Measurements from ENCODE around the gene ARMC5. TPM values are rescaled to one million over a fixed set of nuclear protein-coding genes. Genes with fewer than 3 reads are reported as not detected.

ARMC5 gene
- total RNA-seq, 4 donors from 2014 or later = 12.4 to 20.4 (median 17.6) TPM

DNA sequence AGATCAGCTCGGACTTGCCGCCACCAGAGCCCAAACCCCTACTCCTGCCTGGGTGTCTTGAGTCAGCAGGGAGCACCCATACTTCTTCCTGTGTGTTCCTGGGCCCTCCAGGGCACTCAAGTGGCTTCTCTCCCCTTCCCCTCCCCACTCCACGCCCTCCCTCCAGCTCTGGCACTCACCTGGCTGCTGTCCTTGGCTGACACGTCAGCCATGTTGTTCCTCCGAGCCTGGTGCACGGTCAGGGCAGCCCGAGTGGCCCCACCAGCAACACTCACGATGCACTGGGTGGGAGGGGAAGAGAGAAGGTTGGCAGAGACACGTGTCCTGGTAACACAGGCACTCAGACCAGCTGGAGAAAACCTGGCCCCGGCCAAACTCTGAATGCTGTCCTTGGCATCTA lies 37.4 kb downstream of the ARMC5 start:
- no peak for DNase-seq
- no peak overlapping the region for H3K4me3 ChIP-seq
- no peak overlapping the region for H3K27ac ChIP-seq
- H3K4me1 ChIP-seq = peaks cover 0 to 4% (median 0%) of the 10 kb centered on the region in 4 donors
- no peaks in the 10 kb centered on the region for H3K9me3 ChIP-seq
- TF ChIP-seq, protein P1, sequence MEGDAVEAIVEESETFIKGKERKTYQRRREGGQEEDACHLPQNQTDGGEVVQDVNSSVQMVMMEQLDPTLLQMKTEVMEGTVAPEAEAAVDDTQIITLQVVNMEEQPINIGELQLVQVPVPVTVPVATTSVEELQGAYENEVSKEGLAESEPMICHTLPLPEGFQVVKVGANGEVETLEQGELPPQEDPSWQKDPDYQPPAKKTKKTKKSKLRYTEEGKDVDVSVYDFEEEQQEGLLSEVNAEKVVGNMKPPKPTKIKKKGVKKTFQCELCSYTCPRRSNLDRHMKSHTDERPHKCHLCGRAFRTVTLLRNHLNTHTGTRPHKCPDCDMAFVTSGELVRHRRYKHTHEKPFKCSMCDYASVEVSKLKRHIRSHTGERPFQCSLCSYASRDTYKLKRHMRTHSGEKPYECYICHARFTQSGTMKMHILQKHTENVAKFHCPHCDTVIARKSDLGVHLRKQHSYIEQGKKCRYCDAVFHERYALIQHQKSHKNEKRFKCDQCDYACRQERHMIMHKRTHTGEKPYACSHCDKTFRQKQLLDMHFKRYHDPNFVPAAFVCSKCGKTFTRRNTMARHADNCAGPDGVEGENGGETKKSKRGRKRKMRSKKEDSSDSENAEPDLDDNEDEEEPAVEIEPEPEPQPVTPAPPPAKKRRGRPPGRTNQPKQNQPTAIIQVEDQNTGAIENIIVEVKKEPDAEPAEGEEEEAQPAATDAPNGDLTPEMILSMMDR (IDR thresholded peaks at IDR 0.05) = no peak
- TF ChIP-seq POLR2A (IDR thresholded peaks at IDR 0.05) = no peak
- H3K36me3 ChIP-seq = peaks cover 0 to 87% (median 0%) of the 10 kb centered on the region in 3 donors
- no peaks in the 10 kb centered on the region for H3K27me3 ChIP-seq

DNA sequence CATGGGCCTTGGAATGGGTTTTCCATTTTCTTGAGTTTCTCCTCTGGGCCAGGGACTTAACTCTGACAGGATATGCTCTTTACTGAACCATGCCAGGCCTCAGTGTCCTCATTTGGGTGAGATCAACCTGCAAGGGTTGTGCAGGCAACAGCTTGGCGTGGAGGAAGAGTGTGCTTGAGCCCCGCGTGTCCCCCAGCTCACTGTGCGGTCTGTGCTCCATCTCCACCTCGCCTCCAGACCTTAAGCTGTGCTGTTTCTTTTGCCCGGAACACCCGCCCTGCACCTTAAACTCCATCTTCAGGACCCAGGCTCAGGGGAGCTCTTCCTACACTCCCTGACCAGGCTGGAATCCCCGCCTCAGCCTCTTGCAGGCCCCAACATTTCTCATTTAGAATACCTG lies 39.2 kb downstream of the ARMC5 start:
- Histone ChIP-seq H3K9me3 (no peaks in the 10 kb centered on the region), H3K27me3 (no peaks in the 10 kb centered on the region), H3K4me1 (peaks cover 0 to 10% (median 0%) of the 10 kb centered on the region in 4 donors), H3K36me3 (peaks cover 0 to 69% (median 0%) of the 10 kb centered on the region in 3 donors), H3K27ac (no peak overlapping the region), H3K4me3 (no peak overlapping the region)
- no peak for DNase-seq
- TF ChIP-seq, protein P1 (IDR thresholded peaks at IDR 0.05) = no peak
- no peak for TF ChIP-seq POLR2A (IDR thresholded peaks at IDR 0.05)

DNA sequence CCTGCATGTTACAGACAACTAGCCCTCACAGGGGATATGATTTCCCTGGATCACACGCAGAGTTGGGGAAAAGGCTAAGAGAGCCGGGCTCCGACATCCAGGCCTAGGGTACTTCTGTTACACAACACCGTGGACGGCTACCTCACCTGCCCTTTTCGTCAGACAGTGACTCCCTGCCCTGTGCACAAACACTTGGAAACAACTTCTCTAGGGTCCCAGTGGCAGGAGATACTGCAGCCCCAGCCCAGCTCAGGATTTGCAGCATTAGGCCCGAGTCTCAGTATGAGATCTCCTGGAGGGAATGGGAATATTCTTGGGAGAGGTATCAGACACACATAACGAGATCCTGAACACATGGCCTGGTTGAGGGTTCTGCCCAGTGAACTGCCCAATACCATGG lies 40.6 kb downstream of the ARMC5 start:
- H3K27ac ChIP-seq = no peak overlapping the region
- no peak overlapping the region for H3K4me3 ChIP-seq
- TF ChIP-seq POLR2A (IDR thresholded peaks at IDR 0.05) = no peak
- TF ChIP-seq, protein P1 (IDR thresholded peaks at IDR 0.05) = no peak
- peaks cover 0 to 56% (median 0%) of the 10 kb centered on the region in 3 donors for H3K36me3 ChIP-seq
- peaks cover 0 to 10% (median 0%) of the 10 kb centered on the region in 4 donors for H3K4me1 ChIP-seq
- no peaks in the 10 kb centered on the region for H3K27me3 ChIP-seq
- DNase-seq = no peak
- no peaks in the 10 kb centered on the region for H3K9me3 ChIP-seq

DNA sequence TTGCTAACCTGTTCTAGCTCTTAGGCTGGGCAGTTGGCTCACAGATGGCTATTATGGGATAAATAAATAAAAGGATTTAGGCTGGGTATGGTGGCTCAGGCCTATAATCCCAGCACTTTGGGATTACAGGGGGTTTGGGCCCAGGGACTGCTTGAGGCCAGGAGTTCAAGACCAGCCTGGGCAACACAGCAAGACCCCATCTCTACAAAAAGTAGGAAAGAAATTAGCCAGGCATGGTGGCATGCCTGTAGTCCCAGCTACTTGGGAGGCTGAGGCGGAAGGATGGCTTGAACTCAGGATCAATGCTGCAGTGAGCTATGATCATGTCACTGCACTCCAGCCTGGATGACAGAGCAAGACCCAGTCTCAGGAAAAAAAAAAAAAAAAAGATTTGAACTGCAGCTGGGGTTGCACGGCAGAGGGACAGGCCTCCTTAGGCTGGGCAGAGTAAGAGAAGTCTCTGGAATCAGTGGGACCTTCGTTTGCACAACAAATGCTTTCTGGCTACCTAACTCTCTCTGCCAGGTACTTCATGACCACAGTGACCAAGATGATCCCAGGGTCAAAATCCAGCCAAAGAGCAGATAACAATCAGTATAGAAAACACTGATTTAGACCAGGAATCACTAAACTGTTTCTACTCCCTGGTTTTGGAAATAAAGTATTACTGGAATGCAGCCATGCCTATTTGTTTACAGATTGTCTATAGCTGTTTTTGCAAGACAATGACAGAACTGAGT lies 42.1 kb downstream of the ARMC5 start:
- no peak for DNase-seq
- Histone ChIP-seq H3K36me3 (peaks cover 0 to 41% (median 0%) of the 10 kb centered on the region in 3 donors), H3K4me3 (no peak overlapping the region), H3K9me3 (no peaks in the 10 kb centered on the region), H3K4me1 (peaks cover 0 to 13% (median 0%) of the 10 kb centered on the region in 4 donors), H3K27me3 (no peaks in the 10 kb centered on the region), H3K27ac (no peak overlapping the region)
- TF ChIP-seq POLR2A (IDR thresholded peaks at IDR 0.05) = no peak
- TF ChIP-seq, protein P1 (IDR thresholded peaks at IDR 0.05) = no peak

DNA sequence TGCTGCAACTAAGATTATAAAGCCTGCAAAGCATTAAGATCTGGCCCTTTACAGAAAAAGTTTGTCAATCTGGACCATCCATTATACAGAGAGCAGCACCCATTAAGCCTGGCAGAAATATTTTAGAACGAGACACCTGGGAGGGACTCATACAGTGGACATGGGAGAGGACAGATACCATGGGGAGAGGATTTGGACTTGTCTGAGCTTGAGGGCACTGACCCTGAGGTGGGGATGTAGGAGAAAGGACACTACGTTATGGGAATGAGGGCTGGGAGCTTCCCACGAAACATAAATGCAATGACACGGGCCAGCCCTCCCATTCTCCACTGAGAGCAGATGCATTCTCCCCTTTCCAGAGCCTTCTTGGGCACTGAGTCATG lies 42.7 kb downstream of the ARMC5 start:
- Histone ChIP-seq H3K27ac (no peak overlapping the region), H3K4me1 (peaks cover 0 to 19% (median 4%) of the 10 kb centered on the region in 4 donors), H3K27me3 (no peaks in the 10 kb centered on the region), H3K9me3 (no peaks in the 10 kb centered on the region), H3K4me3 (no peak overlapping the region), H3K36me3 (peaks cover 0 to 35% (median 0%) of the 10 kb centered on the region in 3 donors)
- no peak for TF ChIP-seq POLR2A (IDR thresholded peaks at IDR 0.05)
- TF ChIP-seq, protein P1 (IDR thresholded peaks at IDR 0.05) = no peak
- DNase-seq = no peak
